WTC11 (cell line): ENCODE results near the gene CCNJL. TPM values are rescaled to one million over a fixed set of nuclear protein-coding genes. Genes with fewer than 3 reads are reported as not detected.

ENCODE experiments used
- ATAC-seq: fragments of 200-7000 bp; cut with Tn5 transposase; 2 replicates; pipeline ENCODE4 v1.10.0; 2021; ENCODE audit warnings: mild to moderate bottlenecking, moderate library complexity
- CTCF ChIA-PET: fragments of 300-600 bp; sonication (Branson Sonifier 250); formaldehyde crosslinking; loops from one replicate; lab custom pipeline; 2021; ENCODE audit warnings: antibody characterized with exemption; lab: Charles Lee
- POLR2A ChIA-PET: fragments of 350-600 bp; sonication (Branson Sonifier 250); formaldehyde crosslinking; loops from one replicate; lab custom pipeline; 2021; ENCODE audit warnings: antibody characterized with exemption; lab: Charles Lee
- DNase-seq: peaks from one replicate; pipeline ENCODE4 v3.0.0; 2021; ENCODE audit warnings: low spot score
- H3K27ac Mint-ChIP-seq: 2 replicates; pipeline ENCODE4 v1.8.0; 2021; ENCODE audit warnings: mixed read lengths
- H3K27me3 Mint-ChIP-seq: 2 replicates; pipeline ENCODE4 v1.8.0; 2021; ENCODE audit warnings: low read depth, mild to moderate bottlenecking, moderate library complexity, mixed read lengths
- H3K36me3 Mint-ChIP-seq: 2 replicates; pipeline ENCODE4 v1.8.0; 2021; ENCODE audit warnings: mixed read lengths
- H3K4me1 Mint-ChIP-seq: 2 replicates; pipeline ENCODE4 v1.8.0; 2022; ENCODE audit warnings: mixed read lengths
- H3K4me3 Mint-ChIP-seq: 2 replicates; pipeline ENCODE4 v1.8.0; 2021; ENCODE audit warnings: mild to moderate bottlenecking, moderate library complexity, mixed read lengths
- H3K9me3 Mint-ChIP-seq: 2 replicates; pipeline ENCODE4 v1.8.0; 2021; ENCODE audit warnings: mixed read lengths
- AFF4 ChIP-seq: sonication (generic); formaldehyde crosslinking; IDR thresholded peaks from 2 replicates; pipeline ENCODE4 v1.8.1; 2023; ENCODE audit warnings: mild to moderate bottlenecking, missing genetic modification reagents, borderline replicate concordance
- ARID4B ChIP-seq: sonication (generic); formaldehyde crosslinking; IDR thresholded peaks from 2 replicates; pipeline ENCODE4 v1.8.0; 2023; ENCODE audit warnings: missing genetic modification reagents, mild to moderate bottlenecking, borderline replicate concordance
- ATF1 ChIP-seq: sonication (generic); formaldehyde crosslinking; IDR thresholded peaks from 2 replicates; pipeline ENCODE4 v1.8.1; 2023; ENCODE audit warnings: mild to moderate bottlenecking, moderate library complexity, missing genetic modification reagents
- ATF6 ChIP-seq: sonication (generic); formaldehyde crosslinking; IDR thresholded peaks from 2 replicates; pipeline ENCODE4 v1.8.1; 2023; ENCODE audit warnings: mild to moderate bottlenecking, missing genetic modification reagents
- CREB1 ChIP-seq: sonication (generic); formaldehyde crosslinking; IDR thresholded peaks from 2 replicates; pipeline ENCODE4 v1.8.0; 2023; ENCODE audit warnings: mild to moderate bottlenecking, missing genetic modification reagents
- FOXP1 ChIP-seq: sonication (generic); formaldehyde crosslinking; IDR thresholded peaks from 2 replicates; pipeline ENCODE4 v1.8.0; 2022; ENCODE audit warnings: missing genetic modification reagents, mild to moderate bottlenecking, moderate library complexity, borderline replicate concordance
- HMGA2 ChIP-seq: fragments of 250-450 bp; sonication (Bioruptor Pico); IDR thresholded peaks from 2 replicates; pipeline ENCODE4 v1.4.0; 2021; ENCODE audit warnings: mild to moderate bottlenecking, moderate library complexity
- HMGXB4 ChIP-seq: sonication (generic); formaldehyde crosslinking; IDR thresholded peaks from 2 replicates; pipeline ENCODE4 v1.8.1; 2023; ENCODE audit warnings: mild to moderate bottlenecking, moderate library complexity, missing genetic modification reagents
- JAZF1 ChIP-seq: fragments of 250-450 bp; sonication (Bioruptor Pico); IDR thresholded peaks from 2 replicates; pipeline ENCODE4 v1.9.0; 2021; ENCODE audit warnings: moderate library complexity, mild to moderate bottlenecking, inconsistent platforms
- KAT7 ChIP-seq: sonication (generic); formaldehyde crosslinking; IDR thresholded peaks from 2 replicates; pipeline ENCODE4 v1.8.1; 2023; ENCODE audit warnings: missing genetic modification reagents, mild to moderate bottlenecking, borderline replicate concordance
- MAX ChIP-seq: sonication (generic); formaldehyde crosslinking; IDR thresholded peaks from 2 replicates; pipeline ENCODE4 v1.8.0; 2022; ENCODE audit warnings: mild to moderate bottlenecking, missing genetic modification reagents
- NFYB ChIP-seq: sonication (generic); formaldehyde crosslinking; conservative IDR thresholded peaks from 2 replicates; pipeline ENCODE4 v1.8.0; 2022; ENCODE audit warnings: low read depth, missing genetic modification reagents
- NR3C1 ChIP-seq: sonication (generic); formaldehyde crosslinking; conservative IDR thresholded peaks from 2 replicates; pipeline ENCODE4 v1.8.1; 2023; ENCODE audit warnings: low read depth, mild to moderate bottlenecking, missing genetic modification reagents
- OVOL2 ChIP-seq: fragments of 250-450 bp; sonication (Bioruptor Pico); IDR thresholded peaks from 2 replicates; pipeline ENCODE4 v1.9.0; 2021; ENCODE audit warnings: mild to moderate bottlenecking, borderline replicate concordance
- RELA ChIP-seq: sonication (generic); formaldehyde crosslinking; IDR thresholded peaks from 2 replicates; pipeline ENCODE4 v1.8.1; 2022; ENCODE audit warnings: missing genetic modification reagents, mild to moderate bottlenecking, borderline replicate concordance
- USF1 ChIP-seq: sonication (generic); formaldehyde crosslinking; IDR thresholded peaks from 2 replicates; pipeline ENCODE4 v1.8.0; 2022; ENCODE audit warnings: mild to moderate bottlenecking, missing genetic modification reagents
- ZNF121 ChIP-seq: sonication (generic); formaldehyde crosslinking; IDR thresholded peaks from 2 replicates; pipeline ENCODE4 v1.8.0; 2023; ENCODE audit warnings: missing genetic modification reagents
- ZNF219 ChIP-seq: sonication (generic); formaldehyde crosslinking; IDR thresholded peaks from 2 replicates; pipeline ENCODE4 v1.8.0; 2023; ENCODE audit warnings: missing genetic modification reagents, mild to moderate bottlenecking, borderline replicate concordance
- ZNF281 ChIP-seq: sonication (generic); formaldehyde crosslinking; IDR thresholded peaks from 2 replicates; pipeline ENCODE4 v1.8.0; 2023; ENCODE audit warnings: mild to moderate bottlenecking, missing genetic modification reagents
- total RNA-seq: library from RNA; stranded (reverse); gene quantifications from 3 replicates; pipeline ENCODE4 v1.2.3, GENCODE V29; 2021

CCNJL gene
- total RNA-seq, 1 experiment from 2014 or later = 31.3 TPM

GRCh38 chr5:160270704-160271103 is 41.7 kb downstream of the CCNJL start:
- Mint-ChIP-seq H3K27ac (peak overlapping the region; percentile 93), H3K9me3 (no peaks in the 10 kb centered on the region), H3K4me1 (peaks cover 58% of the 10 kb centered on the region), H3K4me3 (no peak overlapping the region), H3K27me3 (no peaks in the 10 kb centered on the region; the same call in 1 of the 2 replicates), H3K36me3 (peaks cover 21% of the 10 kb centered on the region)
- TF ChIP-seq KAT7 (CRISPR knock-in tag) (no peak), NR3C1 (CRISPR knock-in tag) (no peak), CREB1 (CRISPR knock-in tag) (no peak), ZNF121 (CRISPR knock-in tag) (no peak), MAX (CRISPR knock-in tag) (no peak), OVOL2 (CRISPR knock-in tag) (no peak), HMGXB4 (CRISPR knock-in tag) (no peak), AFF4 (CRISPR knock-in tag) (no peak), ATF1 (CRISPR knock-in tag) (no peak), FOXP1 (no peak), ZNF219 (no peak)
- ChIA-PET CTCF (interaction anchor here (0.5 to 1.6 kb wide), 6 partner anchors 9 to 121 kb away, joined by 3 to 10 read pairs (median 4); no protein-coding TSS in a partner anchor), POLR2A (interaction anchor here (0.7 to 1.2 kb wide), 2 partner anchors 10 to 63 kb away, joined by 3 to 5 read pairs; no protein-coding TSS in a partner anchor)
- no peak for ATAC-seq
- no peak for DNase-seq

GRCh38 chr5:160269017-160269416 is 43.3 kb downstream of the CCNJL start:
- CTCF ChIA-PET = interaction anchor here (3.6 kb wide), 1 partner anchor 76 kb away, joined by 40 read pairs; no protein-coding TSS in a partner anchor
- DNase-seq (no peak), ATAC-seq (no peak)
- no peak overlapping the region for H3K4me3 Mint-ChIP-seq
- H3K9me3 Mint-ChIP-seq = no peaks in the 10 kb centered on the region
- POLR2A ChIA-PET = interaction anchor here (0.6 kb wide), 1 partner anchor 132 kb away, joined by 7 read pairs; no protein-coding TSS in a partner anchor
- no peaks in the 10 kb centered on the region; the same call in 1 of the 2 replicates for H3K27me3 Mint-ChIP-seq
- H3K4me1 Mint-ChIP-seq = peaks cover 61% of the 10 kb centered on the region
- H3K36me3 Mint-ChIP-seq = peaks cover 8% of the 10 kb centered on the region
- H3K27ac Mint-ChIP-seq = 0 out of 2 replicates have a peak overlapping the region, but pooled peaks have one; percentile 38
- TF ChIP-seq ZNF281 (CRISPR knock-in tag) (no peak), ATF6 (CRISPR knock-in tag) (no peak), RELA (no peak), JAZF1 (no peak), NFYB (CRISPR knock-in tag) (no peak), USF1 (CRISPR knock-in tag) (no peak), ARID4B (no peak), KAT7 (CRISPR knock-in tag) (no peak), HMGA2 (CRISPR knock-in tag) (no peak)
